ENCODE data around the gene DTWD2. TPM values are rescaled to one million over a fixed set of nuclear protein-coding genes. Genes with fewer than 3 reads are reported as not detected.
"Not testable (repeated sequence)": the region's sequence is repeated elsewhere in the genome, so short reads cannot be mapped to it uniquely, and the experiment has no call there.

Gene DTWD2
- total and polyA plus RNA-seq, 3 donors from 2014 or later: 5.8 to 19.7 (median 15.8) TPM

GRCh38 chr5:118854819-118855218 is 133.5 kb downstream of the DTWD2 start:
- 78 to 83% methylated on average over 5 of the region's 5 CpGs for WGBS, 2 donors
- intact Hi-C loops (cut with DNase I; ENCODE audit: low total_unique reads): no loop called here
- no peak for DNase-seq

GRCh38 chr5:118851785-118852184 is 136.6 kb downstream of the DTWD2 start:
- 92 to 95% methylated on average over 4 of the region's 4 CpGs for WGBS, 2 donors
- intact Hi-C loops (cut with DNase I; ENCODE audit: low total_unique reads); H3K27ac ChIP-seq: not testable (repeated sequence)

More at GRCh38 chr5:118854819-118855218, 133.5 kb downstream of the DTWD2 start:
- Histone ChIP-seq H3K4me1 (no peaks in the 10 kb centered on the region), H3K27me3 (no peaks in the 10 kb centered on the region), H3K4me3 (no peak overlapping the region), H3K27ac (no peak overlapping the region), H3K36me3 (ENCODE audit: low read depth, missing control alignments) (no peaks in the 10 kb centered on the region), H3K9me3 (no peaks in the 10 kb centered on the region)
- TF ChIP-seq POLR2A (IDR thresholded peaks at IDR 0.05) (no peak), CTCF (IDR thresholded peaks at IDR 0.05) (no peak)

GRCh38 chr5:118849507-118849906 is 138.8 kb downstream of the DTWD2 start:
- 88 to 95% methylated on average over 1 of the region's 1 CpG for WGBS, 2 donors
- H3K4me1 ChIP-seq; intact Hi-C loops (cut with DNase I; ENCODE audit: low total_unique reads); DNase-seq; H3K9me3 ChIP-seq; H3K27me3 ChIP-seq; H3K36me3 ChIP-seq (ENCODE audit: low read depth, missing control alignments); H3K27ac ChIP-seq; H3K4me3 ChIP-seq: not testable (repeated sequence)

More at GRCh38 chr5:118851785-118852184, 136.6 kb downstream of the DTWD2 start:
- not testable (repeated sequence) for H3K36me3 ChIP-seq (ENCODE audit: low read depth, missing control alignments); H3K9me3 ChIP-seq; H3K27me3 ChIP-seq; H3K4me3 ChIP-seq; DNase-seq; H3K4me1 ChIP-seq

GRCh38 chr5:118844351-118844750 is 144.0 kb downstream of the DTWD2 start:
- H3K4me3 ChIP-seq: no peak overlapping the region
- no peak for DNase-seq
- H3K4me1 ChIP-seq: no peaks in the 10 kb centered on the region
- no peaks in the 10 kb centered on the region for H3K27me3 ChIP-seq
- TF ChIP-seq CTCF (IDR thresholded peaks at IDR 0.05) (no peak), POLR2A (IDR thresholded peaks at IDR 0.05) (no peak)
- no peaks in the 10 kb centered on the region for H3K9me3 ChIP-seq
- H3K27ac ChIP-seq: no peak overlapping the region
- H3K36me3 ChIP-seq (ENCODE audit: low read depth, missing control alignments): no peaks in the 10 kb centered on the region
- WGBS, 2 donors: 77 to 81% methylated on average over 1 of the region's 1 CpG
- intact Hi-C loops (cut with DNase I; ENCODE audit: low total_unique reads): no loop called here

GRCh38 chr5:118834710-118835109 is 153.6 kb downstream of the DTWD2 start:
- H3K4me3 ChIP-seq: no peak overlapping the region
- H3K4me1 ChIP-seq: no peaks in the 10 kb centered on the region
- WGBS, 2 donors: 83 to 84% methylated on average over 1 of the region's 1 CpG
- H3K27me3 ChIP-seq: no peaks in the 10 kb centered on the region
- H3K27ac ChIP-seq: no peak overlapping the region
- no peak for TF ChIP-seq POLR2A (IDR thresholded peaks at IDR 0.05)
- no peak for TF ChIP-seq CTCF (IDR thresholded peaks at IDR 0.05)
- no peaks in the 10 kb centered on the region for H3K9me3 ChIP-seq
- intact Hi-C loops (cut with DNase I; ENCODE audit: low total_unique reads): no loop called here
- H3K36me3 ChIP-seq (ENCODE audit: low read depth, missing control alignments): no peaks in the 10 kb centered on the region
- DNase-seq: no peak

GRCh38 chr5:118832974-118833373 is 155.4 kb downstream of the DTWD2 start:
- no peaks in the 10 kb centered on the region for H3K4me1 ChIP-seq
- no peaks in the 10 kb centered on the region for H3K9me3 ChIP-seq
- H3K27ac ChIP-seq: no peak overlapping the region
- TF ChIP-seq CTCF (IDR thresholded peaks at IDR 0.05) (no peak), POLR2A (IDR thresholded peaks at IDR 0.05) (no peak)
- no peaks in the 10 kb centered on the region for H3K27me3 ChIP-seq
- no peak for DNase-seq
- intact Hi-C loops (cut with DNase I; ENCODE audit: low total_unique reads): no loop called here
- no peak overlapping the region for H3K4me3 ChIP-seq
- H3K36me3 ChIP-seq (ENCODE audit: low read depth, missing control alignments): no peaks in the 10 kb centered on the region

All from testis (tissue), 3 donors.